SK-N-MC (cell line): ENCODE measurements around the gene CLCN7.

Experiments
- EZH2 ChIP-seq: fragments of 200-600 bp; sonication (generic); IDR thresholded peaks from one replicate; pipeline ENCODE4 v1.6.1; 2017; ENCODE audit warnings: antibody characterized with exemption
- POLR2AphosphoS5 ChIP-seq: IDR thresholded peaks from 2 replicates; pipeline ENCODE4 v1.6.1; 2012; ENCODE audit warnings: mild to moderate bottlenecking, low read depth, low read length, borderline replicate concordance

- TF ChIP-seq EZH2 (no peak), POLR2AphosphoS5 (no peak)
Observed at GRCh38 chr16:1486551-1487390, 11.9 kb upstream of the CLCN7 start.
